Nephron progenitor cell (in vitro differentiated cells): ENCODE measurements around the gene PLD3.

ENCODE experiments used
- DNase-seq: peaks from one replicate; pipeline ENCODE4 v3.0.0; 2021
- H3K27ac Mint-ChIP-seq: 2 replicates; pipeline ENCODE4 v1.8.0; 2021; ENCODE audit warnings: mild to moderate bottlenecking, moderate library complexity, mixed read lengths
- H3K27me3 Mint-ChIP-seq: 2 replicates; pipeline ENCODE4 v1.8.0; 2021; ENCODE audit warnings: mild to moderate bottlenecking, low read depth, mixed read lengths; ENCODE audit not compliant: poor library complexity
- H3K36me3 Mint-ChIP-seq: 2 replicates; pipeline ENCODE4 v1.8.0; 2021; ENCODE audit warnings: low read depth, mixed read lengths
- H3K4me1 Mint-ChIP-seq: 2 replicates; pipeline ENCODE4 v1.8.0; 2021; ENCODE audit warnings: mixed read lengths
- H3K4me3 Mint-ChIP-seq: 2 replicates; pipeline ENCODE4 v1.8.0; 2021; ENCODE audit warnings: mild to moderate bottlenecking, moderate library complexity, mixed read lengths
- H3K9me3 Mint-ChIP-seq: 2 replicates; pipeline ENCODE4 v1.8.0; 2021; ENCODE audit warnings: mild to moderate bottlenecking, moderate library complexity, mixed read lengths
- TF ChIP-seq, protein P1 (sequence below): fragments of 200-600 bp; sonication (generic); IDR thresholded peaks from 2 replicates; pipeline ENCODE4 v1.5.0; 2021; ENCODE audit warnings: antibody characterized with exemption

PLD3 gene

DNA sequence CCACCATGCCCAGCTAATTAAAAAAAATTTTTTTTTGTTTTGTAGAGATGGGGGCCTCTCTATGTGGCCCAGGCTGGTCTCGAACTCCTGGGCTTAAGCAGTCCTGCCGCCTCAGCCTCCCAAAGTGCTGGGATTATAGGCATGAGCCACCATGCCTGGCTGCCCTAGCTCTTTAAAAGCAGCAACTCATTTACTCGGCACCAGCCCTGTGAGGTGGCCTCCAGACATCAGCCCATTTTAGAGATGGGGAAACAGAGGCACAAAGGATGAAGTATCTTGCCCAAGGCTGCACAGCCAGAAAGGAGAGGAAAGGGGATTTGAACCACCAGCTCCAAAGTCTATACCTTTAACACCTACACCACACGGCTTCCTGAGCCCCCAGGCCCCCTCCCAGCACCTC is 64.4 kb downstream of the PLD3 start:
- Mint-ChIP-seq H3K9me3 (no peaks in the 10 kb centered on the region), H3K27ac (no peak overlapping the region), H3K4me1 (peaks cover 39% of the 10 kb centered on the region), H3K36me3 (no peaks in the 10 kb centered on the region), H3K27me3 (peaks cover 5% of the 10 kb centered on the region), H3K4me3 (peak overlapping the region; percentile 33)
- DNase-seq: no peak
- TF ChIP-seq, protein P1, sequence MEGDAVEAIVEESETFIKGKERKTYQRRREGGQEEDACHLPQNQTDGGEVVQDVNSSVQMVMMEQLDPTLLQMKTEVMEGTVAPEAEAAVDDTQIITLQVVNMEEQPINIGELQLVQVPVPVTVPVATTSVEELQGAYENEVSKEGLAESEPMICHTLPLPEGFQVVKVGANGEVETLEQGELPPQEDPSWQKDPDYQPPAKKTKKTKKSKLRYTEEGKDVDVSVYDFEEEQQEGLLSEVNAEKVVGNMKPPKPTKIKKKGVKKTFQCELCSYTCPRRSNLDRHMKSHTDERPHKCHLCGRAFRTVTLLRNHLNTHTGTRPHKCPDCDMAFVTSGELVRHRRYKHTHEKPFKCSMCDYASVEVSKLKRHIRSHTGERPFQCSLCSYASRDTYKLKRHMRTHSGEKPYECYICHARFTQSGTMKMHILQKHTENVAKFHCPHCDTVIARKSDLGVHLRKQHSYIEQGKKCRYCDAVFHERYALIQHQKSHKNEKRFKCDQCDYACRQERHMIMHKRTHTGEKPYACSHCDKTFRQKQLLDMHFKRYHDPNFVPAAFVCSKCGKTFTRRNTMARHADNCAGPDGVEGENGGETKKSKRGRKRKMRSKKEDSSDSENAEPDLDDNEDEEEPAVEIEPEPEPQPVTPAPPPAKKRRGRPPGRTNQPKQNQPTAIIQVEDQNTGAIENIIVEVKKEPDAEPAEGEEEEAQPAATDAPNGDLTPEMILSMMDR: no peak

DNA sequence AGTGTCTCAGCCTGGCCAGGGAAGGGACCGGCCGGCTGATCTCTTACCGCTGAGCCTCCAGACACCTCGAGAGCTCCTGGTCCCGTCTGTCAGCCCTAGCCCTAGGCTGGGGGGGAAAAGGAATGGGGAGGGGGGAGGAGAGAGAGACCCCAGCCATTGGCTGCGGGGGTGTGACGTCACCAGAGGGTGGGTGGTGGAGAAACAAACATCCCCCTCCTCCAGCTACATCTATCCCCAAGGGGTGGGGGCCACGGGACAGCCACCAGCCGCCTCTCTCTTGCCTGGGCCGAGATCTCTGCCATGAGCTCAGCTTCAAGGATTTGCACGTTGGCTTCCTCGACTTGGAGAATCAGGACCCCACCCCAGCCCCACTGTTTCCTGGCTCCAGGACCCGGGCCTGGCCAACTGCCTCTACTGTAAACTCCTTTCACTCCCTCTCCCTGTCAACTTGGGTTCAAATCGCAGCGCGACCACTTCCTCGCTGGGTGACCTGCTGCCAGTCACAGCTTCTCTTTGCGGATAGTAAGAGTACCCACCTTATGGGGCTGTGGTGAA is 64.9 kb downstream of the PLD3 start, which contains the start of gene PRX:
Gene PRX (minus strand): TSS at position 88 of the 555 bp plus-strand sequence. CDS start 5,446 bp downstream, outside the sequence.
- no peak within 1 kb of the TSS for H3K27ac Mint-ChIP-seq
- H3K9me3 Mint-ChIP-seq: no peaks in the 10 kb centered on the region
- H3K36me3 Mint-ChIP-seq: no peaks in the 10 kb centered on the region
- peak; percentile 60 for DNase-seq
- H3K4me3 Mint-ChIP-seq: peak within 1 kb of the TSS; percentile 33
- TF ChIP-seq, protein P1: no peak
- peaks cover 44% of the 10 kb centered on the region for H3K4me1 Mint-ChIP-seq
- peaks cover 8% of the 10 kb centered on the region for H3K27me3 Mint-ChIP-seq

DNA sequence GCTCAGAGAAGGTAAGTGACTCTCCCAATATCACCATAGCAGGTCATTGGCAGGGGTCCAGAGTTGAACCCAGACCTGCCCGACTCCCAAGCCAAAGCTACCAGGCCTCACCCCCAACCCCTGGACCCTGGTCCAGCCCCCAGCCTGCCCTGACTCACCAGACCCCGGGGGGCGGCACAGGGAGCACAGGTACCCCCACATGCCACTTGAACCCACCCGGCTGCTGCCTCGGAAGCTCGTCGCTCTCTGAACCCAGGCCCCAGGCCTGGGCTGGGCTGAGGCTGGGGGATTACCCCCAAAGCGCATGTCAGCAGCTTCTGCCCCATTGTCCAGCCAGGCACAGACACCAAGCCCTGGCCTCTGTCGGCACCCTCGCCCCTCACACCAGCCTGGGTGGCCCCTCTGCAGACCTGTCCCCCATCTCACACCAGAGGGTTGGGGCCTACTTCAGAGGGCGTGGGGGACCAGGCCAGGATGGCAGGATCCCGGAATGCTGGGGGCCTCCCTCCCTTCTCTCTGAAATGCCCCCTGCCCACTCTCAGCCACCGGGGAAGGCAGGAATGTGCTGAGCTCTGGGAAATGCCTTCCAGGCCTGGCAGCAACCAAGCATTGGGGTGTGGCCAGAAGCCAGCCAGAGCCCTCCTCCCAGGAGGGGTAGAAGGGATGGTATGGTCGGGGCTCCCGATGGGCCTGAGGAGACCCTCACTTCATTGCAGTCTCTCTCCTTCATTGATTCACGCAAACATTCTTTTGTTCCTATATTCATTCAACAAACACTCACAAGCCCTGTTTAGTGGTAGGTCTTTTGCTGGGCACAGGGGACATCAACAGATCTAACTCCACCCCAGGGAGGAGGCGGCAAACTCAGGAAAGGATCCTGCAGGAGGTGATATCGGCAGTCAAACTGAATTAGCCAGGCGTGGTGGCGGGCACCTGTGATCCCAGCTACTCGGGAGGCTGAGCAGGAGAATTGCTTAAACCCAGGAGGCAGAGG is 66.3 kb downstream of the PLD3 start:
- Mint-ChIP-seq H3K27me3 (peaks cover 8% of the 10 kb centered on the region), H3K9me3 (no peaks in the 10 kb centered on the region), H3K4me3 (no peak overlapping the region), H3K36me3 (no peaks in the 10 kb centered on the region), H3K4me1 (peaks cover 50% of the 10 kb centered on the region), H3K27ac (no peak overlapping the region)
- DNase-seq: no peak
- TF ChIP-seq, protein P1: no peak

DNA sequence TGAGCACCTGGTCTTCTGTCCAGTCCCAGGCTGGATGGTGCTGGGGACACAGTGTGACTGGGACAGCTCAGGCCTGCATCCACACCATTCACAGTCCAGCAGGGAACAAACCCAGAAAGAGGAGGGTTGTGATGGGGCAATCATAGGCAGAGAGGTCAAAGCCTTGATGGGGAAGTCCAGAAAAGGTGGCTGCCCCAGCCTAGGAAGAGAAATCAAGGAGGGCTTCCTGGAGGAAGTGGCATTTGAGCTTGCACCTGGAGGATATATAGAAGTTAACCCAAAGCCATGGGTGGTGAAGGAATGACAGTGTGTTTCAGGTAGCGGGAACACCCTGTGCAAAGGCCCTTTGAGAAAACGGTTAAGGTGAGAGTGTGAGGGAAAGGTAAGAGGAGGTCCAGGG is 67.3 kb downstream of the PLD3 start:
- H3K4me1 Mint-ChIP-seq: peaks cover 50% of the 10 kb centered on the region
- TF ChIP-seq, protein P1: no peak

DNA sequence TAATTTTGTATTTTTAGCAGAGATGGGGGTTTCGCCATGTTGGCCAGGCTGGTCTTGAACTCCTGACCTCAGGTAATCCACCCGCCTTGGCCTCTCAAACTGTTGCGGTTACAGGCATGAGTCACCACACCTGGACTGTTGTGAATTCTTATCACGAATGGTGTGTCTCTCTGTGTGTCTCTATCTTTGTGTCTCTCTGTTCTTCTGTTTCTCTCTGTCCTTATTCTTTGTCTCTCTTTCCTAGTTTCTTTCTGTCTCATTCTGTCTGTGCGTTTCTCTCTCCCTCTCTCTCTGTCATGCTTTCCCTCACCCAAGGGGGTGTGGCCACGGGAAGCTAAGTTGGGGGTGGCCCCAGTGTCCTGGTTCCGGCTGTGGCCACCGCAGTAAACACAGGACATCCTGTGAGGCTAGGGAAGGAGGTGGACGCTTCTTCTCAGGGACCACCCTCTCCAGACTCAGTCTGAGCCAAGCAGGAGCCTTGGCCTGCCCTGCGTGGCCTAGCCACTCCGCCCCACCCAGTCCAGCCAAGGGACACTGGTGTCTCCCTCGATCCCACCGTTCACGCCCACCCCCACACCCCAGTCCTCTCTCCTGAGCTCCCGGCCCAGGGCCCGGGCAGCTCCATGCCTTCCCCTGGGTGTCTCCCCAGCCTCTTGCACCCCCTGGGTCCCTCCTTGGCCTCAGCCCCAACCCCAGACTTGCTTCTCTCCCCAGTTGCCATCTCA is 68.6 kb downstream of the PLD3 start:
- TF ChIP-seq, protein P1: no peak
- H3K4me3 Mint-ChIP-seq: no peak overlapping the region
- H3K27ac Mint-ChIP-seq: peak overlapping the region; percentile 84
- peaks cover 55% of the 10 kb centered on the region for H3K4me1 Mint-ChIP-seq
- H3K27me3 Mint-ChIP-seq: peaks cover 3% of the 10 kb centered on the region
- H3K9me3 Mint-ChIP-seq: no peaks in the 10 kb centered on the region
- DNase-seq: no peak
- no peaks in the 10 kb centered on the region for H3K36me3 Mint-ChIP-seq

More for the DNA sequence above, 67.3 kb downstream of the PLD3 start:
- Mint-ChIP-seq H3K27me3 (peaks cover 8% of the 10 kb centered on the region), H3K27ac (peak overlapping the region; percentile 44), H3K4me3 (no peak overlapping the region), H3K9me3 (no peaks in the 10 kb centered on the region), H3K36me3 (no peaks in the 10 kb centered on the region)
- no peak for DNase-seq
